Nephron progenitor cell (in vitro differentiated cells): ENCODE data around the gene GAK.

Experiments
- DNase-seq: peaks from one replicate; pipeline ENCODE4 v3.0.0; 2021
- H3K27ac Mint-ChIP-seq: 2 replicates; pipeline ENCODE4 v1.8.0; 2021; ENCODE audit warnings: mild to moderate bottlenecking, moderate library complexity, mixed read lengths
- H3K27me3 Mint-ChIP-seq: 2 replicates; pipeline ENCODE4 v1.8.0; 2021; ENCODE audit warnings: mild to moderate bottlenecking, low read depth, mixed read lengths; ENCODE audit not compliant: poor library complexity
- H3K36me3 Mint-ChIP-seq: 2 replicates; pipeline ENCODE4 v1.8.0; 2021; ENCODE audit warnings: low read depth, mixed read lengths
- H3K4me1 Mint-ChIP-seq: 2 replicates; pipeline ENCODE4 v1.8.0; 2021; ENCODE audit warnings: mixed read lengths
- H3K4me3 Mint-ChIP-seq: 2 replicates; pipeline ENCODE4 v1.8.0; 2021; ENCODE audit warnings: mild to moderate bottlenecking, moderate library complexity, mixed read lengths
- H3K9me3 Mint-ChIP-seq: 2 replicates; pipeline ENCODE4 v1.8.0; 2021; ENCODE audit warnings: mild to moderate bottlenecking, moderate library complexity, mixed read lengths
- CTCF ChIP-seq: fragments of 200-600 bp; sonication (generic); IDR thresholded peaks from 2 replicates; pipeline ENCODE4 v1.5.0; 2021; ENCODE audit warnings: antibody characterized with exemption

The GAK gene

GRCh38 chr4:858831-859451 lies 73.2 kb downstream of the GAK start:
- DNase-seq, result no peak
- Mint-ChIP-seq H3K27ac (no peak overlapping the region), H3K27me3 (no peaks in the 10 kb centered on the region), H3K36me3 (peaks cover 84% of the 10 kb centered on the region), H3K4me3 (no peak overlapping the region), H3K9me3 (no peaks in the 10 kb centered on the region), H3K4me1 (peaks cover 19% of the 10 kb centered on the region)
- no peak for TF ChIP-seq CTCF

GRCh38 chr4:858041-858481 lies 74.1 kb downstream of the GAK start:
- Mint-ChIP-seq H3K4me1 (peaks cover 19% of the 10 kb centered on the region), H3K27me3 (no peaks in the 10 kb centered on the region), H3K27ac (peak overlapping the region; percentile 17), H3K9me3 (no peaks in the 10 kb centered on the region), H3K4me3 (no peak overlapping the region), H3K36me3 (peaks cover 87% of the 10 kb centered on the region)
- no peak for TF ChIP-seq CTCF
- no peak for DNase-seq

GRCh38 chr4:857461-857860 lies 74.7 kb downstream of the GAK start:
- no peak for DNase-seq
- H3K9me3 Mint-ChIP-seq, result no peaks in the 10 kb centered on the region
- H3K4me1 Mint-ChIP-seq, result peaks cover 19% of the 10 kb centered on the region
- no peak overlapping the region for H3K4me3 Mint-ChIP-seq
- TF ChIP-seq CTCF, result no peak
- peaks cover 86% of the 10 kb centered on the region for H3K36me3 Mint-ChIP-seq
- peak overlapping the region; percentile 17 for H3K27ac Mint-ChIP-seq
- no peaks in the 10 kb centered on the region for H3K27me3 Mint-ChIP-seq

GRCh38 chr4:856225-856901 lies 75.8 kb downstream of the GAK start:
- peaks cover 78% of the 10 kb centered on the region for H3K36me3 Mint-ChIP-seq
- peaks cover 19% of the 10 kb centered on the region for H3K4me1 Mint-ChIP-seq
- no peaks in the 10 kb centered on the region for H3K9me3 Mint-ChIP-seq
- no peak overlapping the region for H3K4me3 Mint-ChIP-seq
- no peak for DNase-seq
- no peaks in the 10 kb centered on the region for H3K27me3 Mint-ChIP-seq
- no peak overlapping the region for H3K27ac Mint-ChIP-seq
- no peak for TF ChIP-seq CTCF

- Mint-ChIP-seq H3K9me3 (no peaks in the 10 kb centered on the region), H3K4me3 (no peak overlapping the region), H3K4me1 (peaks cover 19% of the 10 kb centered on the region), H3K27me3 (no peaks in the 10 kb centered on the region), H3K36me3 (peaks cover 77% of the 10 kb centered on the region), H3K27ac (no peak overlapping the region)
- no peak for DNase-seq
- TF ChIP-seq CTCF, result no peak
Measured at GRCh38 chr4:855880-856224, 76.3 kb downstream of the GAK start.

GRCh38 chr4:854356-854755 lies 77.8 kb downstream of the GAK start:
- TF ChIP-seq CTCF, result no peak
- Mint-ChIP-seq H3K4me1 (peaks cover 19% of the 10 kb centered on the region), H3K36me3 (peaks cover 66% of the 10 kb centered on the region), H3K4me3 (no peak overlapping the region), H3K9me3 (no peaks in the 10 kb centered on the region), H3K27ac (no peak overlapping the region), H3K27me3 (no peaks in the 10 kb centered on the region)
- DNase-seq, result no peak
